PC-3 (cell line): Measurements from ENCODE around the gene FICD. TPM values are rescaled to one million over a fixed set of nuclear protein-coding genes. Genes with fewer than 3 reads are reported as not detected.

ENCODE experiments used
- ATAC-seq: fragments of 200-7000 bp; cut with Tn5 transposase; 2 replicates; pipeline ENCODE4 v1.9.1; 2020; ENCODE audit warnings: mild to moderate bottlenecking, moderate library complexity
- BruUV-seq: library from RNA; stranded (reverse); fragments of 400-500 nt; replicated peaks from 2 replicates; lab custom pipeline; 2021; lab: Mats Ljungman, UMichigan
- CTCF ChIA-PET: fragments of 300-600 bp; sonication (Branson Sonifier 250); formaldehyde crosslinking; loops from one replicate; lab custom pipeline; 2022; ENCODE audit warnings: antibody characterized with exemption; lab: Charles Lee
- POLR2A ChIA-PET: fragments of 300-600 bp; sonication (Branson Sonifier 250); formaldehyde crosslinking; loops from one replicate; lab custom pipeline; 2022; ENCODE audit warnings: antibody characterized with exemption; ENCODE audit not compliant: unreplicated experiment; lab: Charles Lee
- DNase-seq: peaks from one replicate; pipeline ENCODE4 v3.0.0-alpha.2; 2015
- H2AFZ ChIP-seq: fragments of 300-600 bp; sonication (generic); 2 replicates; pipeline ENCODE4 v1.6.0; 2016; ENCODE audit warnings: antibody characterized with exemption, low read length
- H3F3A ChIP-seq: fragments of 300-600 bp; sonication (generic); one replicate; pipeline ENCODE4 v1.6.0; 2017; ENCODE audit warnings: antibody characterized with exemption, low read length, control low read depth, mild to moderate bottlenecking; ENCODE audit not compliant: unreplicated experiment
- H3K27ac ChIP-seq: fragments of 300-600 bp; sonication (generic); 2 replicates; pipeline ENCODE4 v1.5.1; 2016; ENCODE audit warnings: mild to moderate bottlenecking, low read length
- H3K27me3 ChIP-seq: fragments of 300-600 bp; sonication (generic); 2 replicates; pipeline ENCODE4 v1.6.1; 2016; ENCODE audit warnings: low read length, mixed read lengths
- H3K36me3 ChIP-seq: fragments of 300-600 bp; sonication (generic); 2 replicates; pipeline ENCODE4 v1.6.1; 2016; ENCODE audit warnings: low read depth, mixed run types, low read length, mixed read lengths
- H3K4me1 ChIP-seq: fragments of 300-600 bp; sonication (generic); 2 replicates; pipeline ENCODE4 v1.5.1; 2016; ENCODE audit warnings: low read length; ENCODE audit not compliant: insufficient read depth
- H3K4me2 ChIP-seq: fragments of 300-600 bp; sonication (generic); 2 replicates; pipeline ENCODE4 v1.6.0; 2016; ENCODE audit warnings: low read length
- H3K4me3 ChIP-seq: fragments of 300-600 bp; sonication (generic); 2 replicates; pipeline ENCODE4 v1.5.1; 2016; ENCODE audit warnings: mild to moderate bottlenecking, low read length, mixed read lengths
- H3K79me2 ChIP-seq: fragments of 300-600 bp; sonication (generic); 2 replicates; pipeline ENCODE4 v1.6.1; 2017; ENCODE audit warnings: low read length, mixed read lengths
- H3K9ac ChIP-seq: fragments of 300-600 bp; sonication (generic); 2 replicates; pipeline ENCODE4 v1.6.0; 2016; ENCODE audit warnings: mild to moderate bottlenecking, low read length
- H3K9me2 ChIP-seq: fragments of 300-600 bp; sonication (generic); replicated peaks from 2 replicates; pipeline ENCODE4 v1.6.1; 2016; ENCODE audit warnings: mixed run types, low read length, mixed read lengths
- H3K9me3 ChIP-seq: fragments of 300-600 bp; sonication (generic); 2 replicates; pipeline ENCODE4 v1.6.1; 2016; ENCODE audit warnings: low read length, mixed read lengths
- H4K20me1 ChIP-seq: fragments of 300-600 bp; sonication (generic); 2 replicates; pipeline ENCODE4 v1.6.1; 2016; ENCODE audit warnings: low read length, mixed read lengths
- EZH2 ChIP-seq: fragments of 300-600 bp; sonication (generic); IDR thresholded peaks from one replicate; pipeline ENCODE4 v1.6.1; 2017; ENCODE audit warnings: antibody characterized with exemption, mild to moderate bottlenecking, low read length; ENCODE audit not compliant: unreplicated experiment
- EZH2phosphoT487 ChIP-seq: fragments of 300-600 bp; sonication (generic); IDR thresholded peaks from 2 replicates; pipeline ENCODE4 v1.6.1; 2018; ENCODE audit warnings: mild to moderate bottlenecking, antibody characterized with exemption, low read length, borderline replicate concordance
- intact Hi-C: fragments of 100-400 bp; cut with micrococcal nuclease; formaldehyde crosslinking; loops from 2 replicates; pipeline ENCODE4 v1.9.0; 2023
- total RNA-seq: library from RNA; depleted of rRNA; stranded (reverse); fragments of >200 nt; gene quantifications from 2 replicates; pipeline ENCODE4 v1.2.3, GENCODE V29; 2014
- TF ChIP-seq, protein P1 (sequence below): fragments of 300-600 bp; sonication (generic); conservative IDR thresholded peaks from 2 replicates; pipeline ENCODE4 v1.5.1; 2017; ENCODE audit warnings: antibody characterized with exemption, low read depth, mild to moderate bottlenecking, low read length

Gene FICD
- total RNA-seq, 1 experiment from 2014 or later = 6.4 TPM

DNA sequence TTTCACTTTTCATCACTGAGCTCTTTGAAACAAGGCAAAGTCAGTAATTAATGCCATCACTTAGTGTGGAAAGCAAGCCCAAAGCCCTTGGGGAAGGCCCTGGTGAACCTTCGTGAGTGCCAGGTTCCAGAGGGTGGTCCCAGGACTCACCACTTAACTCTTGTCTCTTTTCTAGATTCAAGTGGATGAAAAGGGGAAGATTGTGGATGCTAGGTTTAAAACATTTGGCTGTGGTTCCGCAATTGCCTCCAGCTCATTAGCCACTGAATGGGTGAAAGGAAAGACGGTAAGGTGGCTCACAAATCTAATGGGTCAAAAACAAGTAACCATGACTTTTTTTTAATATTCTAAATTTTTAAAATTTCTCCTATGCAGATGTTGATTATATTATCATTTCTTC, 50.1 kb downstream of the FICD start:
- Histone ChIP-seq H3K4me2 (peak overlapping the region; percentile 15; the same call in 1 of the 2 replicates), H3K27ac (no peak overlapping the region), H3K9ac (no peak overlapping the region), H3K9me3 (no peaks in the 10 kb centered on the region), H3K36me3 (peaks cover 46% of the 10 kb centered on the region), H4K20me1 (no peaks in the 10 kb centered on the region), H2AFZ (no peak overlapping the region), H3K9me2 (no peaks in the 10 kb centered on the region), H3F3A (peaks cover 5% of the 10 kb centered on the region), H3K4me3 (no peak overlapping the region), H3K4me1 (peaks cover 22% of the 10 kb centered on the region), H3K79me2 (peaks cover 36% of the 10 kb centered on the region), H3K27me3 (no peaks in the 10 kb centered on the region)
- no TSS peak for BruUV-seq
- ATAC-seq = no peak
- DNase-seq = no peak
- TF ChIP-seq EZH2 (no peak), EZH2phosphoT487 (no peak)
- TF ChIP-seq, protein P1, sequence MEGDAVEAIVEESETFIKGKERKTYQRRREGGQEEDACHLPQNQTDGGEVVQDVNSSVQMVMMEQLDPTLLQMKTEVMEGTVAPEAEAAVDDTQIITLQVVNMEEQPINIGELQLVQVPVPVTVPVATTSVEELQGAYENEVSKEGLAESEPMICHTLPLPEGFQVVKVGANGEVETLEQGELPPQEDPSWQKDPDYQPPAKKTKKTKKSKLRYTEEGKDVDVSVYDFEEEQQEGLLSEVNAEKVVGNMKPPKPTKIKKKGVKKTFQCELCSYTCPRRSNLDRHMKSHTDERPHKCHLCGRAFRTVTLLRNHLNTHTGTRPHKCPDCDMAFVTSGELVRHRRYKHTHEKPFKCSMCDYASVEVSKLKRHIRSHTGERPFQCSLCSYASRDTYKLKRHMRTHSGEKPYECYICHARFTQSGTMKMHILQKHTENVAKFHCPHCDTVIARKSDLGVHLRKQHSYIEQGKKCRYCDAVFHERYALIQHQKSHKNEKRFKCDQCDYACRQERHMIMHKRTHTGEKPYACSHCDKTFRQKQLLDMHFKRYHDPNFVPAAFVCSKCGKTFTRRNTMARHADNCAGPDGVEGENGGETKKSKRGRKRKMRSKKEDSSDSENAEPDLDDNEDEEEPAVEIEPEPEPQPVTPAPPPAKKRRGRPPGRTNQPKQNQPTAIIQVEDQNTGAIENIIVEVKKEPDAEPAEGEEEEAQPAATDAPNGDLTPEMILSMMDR = no peak
- CTCF ChIA-PET = no interaction called here
- POLR2A ChIA-PET = no interaction called here
- intact Hi-C loops = no loop called here

DNA sequence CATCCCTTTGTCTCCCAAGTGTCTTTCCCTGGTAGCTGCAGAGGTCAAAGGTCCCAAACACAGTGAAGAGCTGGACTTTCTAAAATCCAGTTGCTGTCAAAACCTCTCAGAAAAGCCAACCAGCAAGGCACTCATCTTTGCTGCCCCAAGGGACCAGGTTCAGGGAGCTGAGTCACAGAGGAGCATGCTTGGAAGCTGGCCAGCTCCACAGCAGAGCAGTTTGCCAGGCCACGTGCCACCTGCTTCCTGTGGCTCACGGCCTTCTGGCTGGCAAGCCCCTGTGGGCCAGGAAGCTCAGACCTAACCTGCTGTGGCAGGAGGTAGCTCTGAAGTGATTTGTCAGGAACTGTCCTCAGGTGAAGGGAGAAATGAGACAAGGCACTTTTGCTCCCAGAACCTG, 50.9 kb downstream of the FICD start:
- BruUV-seq = no TSS peak
- Histone ChIP-seq H3K9me3 (no peaks in the 10 kb centered on the region), H3K27ac (no peak overlapping the region), H3K36me3 (peaks cover 46% of the 10 kb centered on the region), H3K27me3 (no peaks in the 10 kb centered on the region), H3K9ac (no peak overlapping the region), H3K4me3 (no peak overlapping the region), H3K79me2 (peaks cover 28% of the 10 kb centered on the region), H3K4me1 (peaks cover 22% of the 10 kb centered on the region), H3K4me2 (peak overlapping the region; percentile 15), H3K9me2 (no peaks in the 10 kb centered on the region), H3F3A (peaks cover 5% of the 10 kb centered on the region), H4K20me1 (no peaks in the 10 kb centered on the region), H2AFZ (no peak overlapping the region)
- TF ChIP-seq EZH2phosphoT487 (no peak), EZH2 (no peak)
- TF ChIP-seq, protein P1 = no peak
- DNase-seq (peak; percentile 96), ATAC-seq (peak; percentile 27)
- ChIA-PET POLR2A (interaction anchor here (0.7 kb wide), 1 partner anchor 83 kb away, joined by 7 read pairs; no protein-coding TSS in a partner anchor), CTCF (interaction anchor here (0.5 to 1.2 kb wide), 4 partner anchors 49 to 292 kb away, joined by 3 to 6 read pairs (median 4); partner anchors contain the start of gene SSH1)
- intact Hi-C loops = no loop called here

DNA sequence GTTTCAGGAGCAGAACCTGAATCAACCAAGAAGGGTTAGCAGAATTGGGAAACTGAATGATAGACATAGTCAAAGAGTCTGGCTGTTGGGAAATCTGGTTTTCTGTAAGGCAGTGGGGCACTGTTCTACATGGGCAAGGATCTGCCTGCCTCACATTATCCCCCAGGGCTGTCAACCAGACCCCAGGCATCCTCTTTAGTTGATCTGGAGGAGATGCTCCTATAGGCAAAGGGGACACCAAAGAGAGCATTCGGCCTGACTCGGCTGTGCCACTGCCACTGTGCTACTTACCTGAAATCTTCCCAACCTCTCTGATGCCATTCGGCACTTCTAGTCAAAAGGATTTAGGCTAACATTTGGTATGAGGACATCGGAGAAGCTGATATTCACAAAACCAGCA, 51.4 kb downstream of the FICD start:
- no peaks in the 10 kb centered on the region for H3K27me3 ChIP-seq
- no peak overlapping the region for H3K27ac ChIP-seq
- H3K36me3 ChIP-seq = peaks cover 46% of the 10 kb centered on the region
- H3K9me3 ChIP-seq = no peaks in the 10 kb centered on the region
- no peak overlapping the region for H3K9ac ChIP-seq
- peaks cover 26% of the 10 kb centered on the region for H3K79me2 ChIP-seq
- CTCF ChIA-PET = interaction anchor here (0.6 to 1.2 kb wide), 3 partner anchors 49 to 237 kb away, joined by 3 to 6 read pairs (median 3); no protein-coding TSS in a partner anchor
- ATAC-seq = no peak
- no peaks in the 10 kb centered on the region for H4K20me1 ChIP-seq
- POLR2A ChIA-PET = interaction anchor here (0.7 kb wide), 1 partner anchor 82 kb away, joined by 7 read pairs; no protein-coding TSS in a partner anchor
- H3K4me1 ChIP-seq = peaks cover 22% of the 10 kb centered on the region
- DNase-seq = no peak
- peak overlapping the region; percentile 10; the same call in 1 of the 2 replicates for H3K4me2 ChIP-seq
- no TSS peak for BruUV-seq
- TF ChIP-seq EZH2 (no peak), EZH2phosphoT487 (no peak)
- TF ChIP-seq, protein P1 = no peak
- no peak overlapping the region for H2AFZ ChIP-seq
- no peak overlapping the region for H3K4me3 ChIP-seq
- H3K9me2 ChIP-seq = no peaks in the 10 kb centered on the region
- peaks cover 5% of the 10 kb centered on the region for H3F3A ChIP-seq
- intact Hi-C loops = no loop called here
